ENCODE data around the gene SNX27. TPM values are rescaled to one million over a fixed set of nuclear protein-coding genes. Genes with fewer than 3 reads are reported as not detected.
"Not testable (repeated sequence)": the region's sequence is repeated elsewhere in the genome, so short reads cannot be mapped to it uniquely, and the experiment has no call there.

SNX27 gene
- total RNA-seq, 4 donors from 2014 or later = 37.0 to 43.7 (median 40.9) TPM

DNA sequence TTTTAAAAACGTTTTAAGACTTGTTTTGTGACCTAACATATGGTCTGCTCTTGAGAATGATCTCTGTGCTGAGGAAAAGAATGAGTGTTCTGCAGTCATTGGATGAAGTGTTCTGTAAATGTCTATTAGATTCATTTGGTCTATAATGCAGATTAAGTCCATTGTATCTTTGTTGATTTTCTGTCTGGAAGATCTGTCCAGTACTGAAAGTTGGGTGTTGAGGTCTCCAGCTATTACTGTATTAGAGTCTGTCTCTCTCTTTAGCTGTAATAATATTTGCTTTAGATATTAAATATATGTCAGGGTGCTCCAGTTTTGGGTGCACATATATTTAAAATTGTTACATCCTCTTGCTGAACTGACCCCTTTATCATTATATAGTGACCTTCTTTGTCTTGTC is 61.6 kb downstream of the SNX27 start:
- H3K27me3 ChIP-seq = no peaks in the 10 kb centered on the region
- intact Hi-C loops (cut with DNase I; ENCODE audit: low total_unique reads) (no loop called here), in situ Hi-C loops (cut with MboI; ENCODE audit: low sequenced_read_pairs in 4 of 4) (no loop called here)
- no peak overlapping the region for H3K4me3 ChIP-seq
- H3K27ac ChIP-seq = no peak overlapping the region
- DNase-seq = no peak
- H3K9me3 ChIP-seq = no peaks in the 10 kb centered on the region
- peaks cover 0 to 25% of the 10 kb centered on the region in 2 donors for H3K36me3 ChIP-seq
- no peak for TF ChIP-seq POLR2A (IDR thresholded peaks at IDR 0.05)
- TF ChIP-seq, protein P1, sequence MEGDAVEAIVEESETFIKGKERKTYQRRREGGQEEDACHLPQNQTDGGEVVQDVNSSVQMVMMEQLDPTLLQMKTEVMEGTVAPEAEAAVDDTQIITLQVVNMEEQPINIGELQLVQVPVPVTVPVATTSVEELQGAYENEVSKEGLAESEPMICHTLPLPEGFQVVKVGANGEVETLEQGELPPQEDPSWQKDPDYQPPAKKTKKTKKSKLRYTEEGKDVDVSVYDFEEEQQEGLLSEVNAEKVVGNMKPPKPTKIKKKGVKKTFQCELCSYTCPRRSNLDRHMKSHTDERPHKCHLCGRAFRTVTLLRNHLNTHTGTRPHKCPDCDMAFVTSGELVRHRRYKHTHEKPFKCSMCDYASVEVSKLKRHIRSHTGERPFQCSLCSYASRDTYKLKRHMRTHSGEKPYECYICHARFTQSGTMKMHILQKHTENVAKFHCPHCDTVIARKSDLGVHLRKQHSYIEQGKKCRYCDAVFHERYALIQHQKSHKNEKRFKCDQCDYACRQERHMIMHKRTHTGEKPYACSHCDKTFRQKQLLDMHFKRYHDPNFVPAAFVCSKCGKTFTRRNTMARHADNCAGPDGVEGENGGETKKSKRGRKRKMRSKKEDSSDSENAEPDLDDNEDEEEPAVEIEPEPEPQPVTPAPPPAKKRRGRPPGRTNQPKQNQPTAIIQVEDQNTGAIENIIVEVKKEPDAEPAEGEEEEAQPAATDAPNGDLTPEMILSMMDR (IDR thresholded peaks at IDR 0.05 in 4 of 5, conservative IDR thresholded peaks at IDR 0.05 in 1 of 5) = no peak
- H3K4me1 ChIP-seq = peaks cover 7% of the 10 kb centered on the region in 2 donors
- no peak for ATAC-seq

DNA sequence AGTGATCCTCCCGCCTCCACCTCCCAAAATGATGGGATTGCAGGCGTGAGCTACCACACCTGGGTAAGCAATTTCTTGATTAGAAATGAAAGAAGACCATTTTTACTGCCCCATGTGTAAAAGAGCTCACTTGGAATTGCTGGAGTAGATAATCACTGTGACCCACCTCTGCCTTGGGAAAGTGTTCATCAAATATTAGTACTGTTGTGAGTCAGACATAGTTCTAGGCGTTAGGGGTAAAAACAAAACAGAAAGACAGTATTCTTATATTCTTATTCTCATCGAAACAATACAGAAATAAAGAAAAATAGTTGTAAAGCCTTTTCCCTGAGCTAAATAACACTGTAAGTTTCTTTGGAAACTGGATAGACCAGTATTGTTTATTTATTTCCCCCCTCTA is 68.5 kb downstream of the SNX27 start:
- H3K4me1 ChIP-seq = peaks cover 3 to 7% of the 10 kb centered on the region in 2 donors
- H3K27ac ChIP-seq = no peak overlapping the region
- intact Hi-C loops (cut with DNase I; ENCODE audit: low total_unique reads) (no loop called here), in situ Hi-C loops (cut with MboI; ENCODE audit: low sequenced_read_pairs in 4 of 4) (no loop called here)
- H3K4me3 ChIP-seq = no peak overlapping the region
- no peak for TF ChIP-seq POLR2A (IDR thresholded peaks at IDR 0.05)
- TF ChIP-seq, protein P1 (IDR thresholded peaks at IDR 0.05 in 4 of 5, conservative IDR thresholded peaks at IDR 0.05 in 1 of 5) = no peak
- peaks cover 0 to 28% of the 10 kb centered on the region in 2 donors for H3K36me3 ChIP-seq
- no peaks in the 10 kb centered on the region for H3K9me3 ChIP-seq
- ATAC-seq (no peak), DNase-seq (no peak)
- no peaks in the 10 kb centered on the region for H3K27me3 ChIP-seq

DNA sequence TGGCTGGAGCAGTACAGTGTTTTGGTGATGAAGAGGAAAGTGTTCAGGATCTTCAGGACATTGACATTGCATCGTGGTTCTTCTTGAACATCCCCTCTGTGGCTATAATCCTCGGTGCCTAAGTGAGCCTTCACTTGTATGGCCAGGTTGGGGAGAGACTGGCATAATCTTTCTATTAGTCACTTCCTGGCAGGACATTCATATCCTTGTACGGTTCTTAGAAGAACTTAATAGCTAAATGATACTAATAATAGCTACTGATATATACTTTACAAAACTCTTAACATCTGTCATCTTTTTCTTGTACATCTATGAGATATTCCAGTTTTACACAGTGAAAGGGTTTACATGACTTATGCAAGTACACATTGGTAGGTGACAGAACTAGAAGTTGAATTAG is 69.0 kb downstream of the SNX27 start:
- ATAC-seq (no peak), DNase-seq (no peak)
- H3K9me3 ChIP-seq = no peaks in the 10 kb centered on the region
- H3K27ac ChIP-seq = no peak overlapping the region
- in situ Hi-C loops (cut with MboI; ENCODE audit: low sequenced_read_pairs in 4 of 4) = no loop called here
- H3K4me3 ChIP-seq = no peak overlapping the region
- intact Hi-C loops (cut with DNase I; ENCODE audit: low total_unique reads) = no loop called here
- peaks cover 0 to 32% of the 10 kb centered on the region in 2 donors for H3K36me3 ChIP-seq
- no peak for TF ChIP-seq POLR2A (IDR thresholded peaks at IDR 0.05)
- TF ChIP-seq, protein P1 (IDR thresholded peaks at IDR 0.05 in 4 of 5, conservative IDR thresholded peaks at IDR 0.05 in 1 of 5) = no peak
- H3K4me1 ChIP-seq = peaks cover 3 to 7% of the 10 kb centered on the region in 2 donors
- H3K27me3 ChIP-seq = no peaks in the 10 kb centered on the region

DNA sequence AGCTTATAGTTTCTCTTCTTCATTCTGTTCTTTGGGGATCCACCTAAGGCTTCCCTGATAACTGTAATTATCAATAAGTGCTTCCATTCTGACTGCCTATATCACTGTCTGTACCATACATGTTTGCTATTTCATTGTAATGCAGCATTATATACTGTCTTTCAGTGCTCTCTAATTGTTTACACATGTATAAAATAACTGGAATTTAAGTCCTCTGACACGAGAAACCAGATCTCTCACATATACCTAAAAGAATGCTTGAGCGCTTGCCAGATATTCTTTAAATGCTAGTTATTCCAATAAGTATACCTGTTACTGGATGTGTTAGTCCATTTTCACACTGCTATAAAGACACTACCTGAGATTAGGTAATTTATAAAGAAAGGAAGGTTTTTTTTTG is 70.1 kb downstream of the SNX27 start:
- ATAC-seq (no peak), DNase-seq (no peak)
- Histone ChIP-seq H3K36me3 (peaks cover 0 to 37% of the 10 kb centered on the region in 2 donors), H3K4me1 (peaks cover 3 to 7% of the 10 kb centered on the region in 2 donors), H3K27ac (no peak overlapping the region), H3K4me3 (no peak overlapping the region), H3K9me3 (no peaks in the 10 kb centered on the region), H3K27me3 (no peaks in the 10 kb centered on the region)
- in situ Hi-C loops (cut with MboI; ENCODE audit: low sequenced_read_pairs in 4 of 4) = no loop called here
- intact Hi-C loops (cut with DNase I; ENCODE audit: low total_unique reads) = no loop called here
- TF ChIP-seq, protein P1 (IDR thresholded peaks at IDR 0.05 in 4 of 5, conservative IDR thresholded peaks at IDR 0.05 in 1 of 5) = no peak
- TF ChIP-seq POLR2A (IDR thresholded peaks at IDR 0.05) = no peak

DNA sequence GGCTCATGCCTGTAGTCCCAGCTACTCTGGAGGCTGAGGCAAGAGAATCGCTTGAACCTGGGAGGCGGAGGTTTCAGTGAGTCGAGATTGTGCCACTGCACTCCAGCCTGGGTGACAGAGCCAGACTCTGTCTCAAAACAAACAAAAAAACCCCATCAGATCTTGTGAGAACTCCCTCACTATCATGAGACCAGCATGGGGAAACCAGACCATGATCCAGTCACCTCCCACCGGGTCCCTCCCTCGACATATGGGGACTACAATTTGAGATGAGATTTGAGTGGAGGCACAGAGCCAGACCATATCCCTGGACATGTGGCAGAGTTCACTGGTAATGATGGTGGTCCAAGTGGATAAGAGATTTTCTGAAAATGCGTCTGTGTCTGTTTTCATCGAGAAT is 71.1 kb downstream of the SNX27 start:
- H3K4me1 ChIP-seq; H3K4me3 ChIP-seq; H3K27ac ChIP-seq; intact Hi-C loops (cut with DNase I; ENCODE audit: low total_unique reads); H3K9me3 ChIP-seq; ATAC-seq; H3K27me3 ChIP-seq; DNase-seq; in situ Hi-C loops (cut with MboI; ENCODE audit: low sequenced_read_pairs in 4 of 4): not testable (repeated sequence)
- H3K36me3 ChIP-seq = peaks cover 0 to 33% of the 10 kb centered on the region in 2 donors

Measured in gastrocnemius medialis (tissue), 4 donors.